Naive B cell (primary cell): ENCODE results near the gene CHRNA4. TPM values are rescaled to one million over a fixed set of nuclear protein-coding genes. Genes with fewer than 3 reads are reported as not detected.

Experiments
- ATAC-seq, 2 donors: fragments of 150-1000 bp; cut with Tn5 transposase; 2 replicates each; pipeline ENCODE4 v1.10.0; 2021; ENCODE audit warnings: low read depth in 2 of 2, mild to moderate bottlenecking in 2 of 2, moderate library complexity in 2 of 2
- DNase-seq: peaks from one replicate; pipeline ENCODE4 v3.0.0; 2022
- H3K27ac Mint-ChIP-seq, 6 donors: one replicate each; pipeline ENCODE4 v1.8.0; 2020 to 2022; ENCODE audit warnings: mild to moderate bottlenecking in 6 of 6, mixed read lengths in 6 of 6, moderate library complexity in 5 of 6, inconsistent platforms in 2 of 6
- H3K27me3 Mint-ChIP-seq, 3 donors: one replicate each; pipeline ENCODE4 v1.8.0; 2021 to 2022; ENCODE audit warnings: mixed read lengths in 3 of 3, mild to moderate bottlenecking in 1 of 3
- H3K36me3 Mint-ChIP-seq, 2 donors: one replicate each; pipeline ENCODE4 v1.8.0; 2020 to 2022; ENCODE audit warnings: mixed read lengths in 2 of 2, inconsistent platforms in 1 of 2, mild to moderate bottlenecking in 1 of 2
- H3K4me1 Mint-ChIP-seq, 3 donors: one replicate each; pipeline ENCODE4 v1.8.0; 2020 to 2022; ENCODE audit warnings: mixed read lengths in 3 of 3, inconsistent platforms in 1 of 3, mild to moderate bottlenecking in 1 of 3, moderate library complexity in 1 of 3
- H3K4me3 Mint-ChIP-seq, 8 donors: one replicate each; pipeline ENCODE4 v1.8.0; 2020 to 2022; ENCODE audit warnings: mild to moderate bottlenecking in 8 of 8, mixed read lengths in 8 of 8, moderate library complexity in 8 of 8, inconsistent platforms in 2 of 8
- H3K9me3 Mint-ChIP-seq, 7 donors: one replicate each; pipeline ENCODE4 v1.8.0; 2020 to 2022; ENCODE audit warnings: mixed read lengths in 7 of 7, mild to moderate bottlenecking in 5 of 7, inconsistent platforms in 2 of 7, moderate library complexity in 1 of 7
- polyA plus RNA-seq, 6 donors: library from polyadenylated mRNA; unstranded; fragments of 300-500 nt; fragmentation: Illumina TruSeq; gene quantifications; one replicate each; pipeline ENCODE4 v1.2.3, GENCODE V29; 2021; ENCODE audit warnings: low read depth in 6 of 6

The CHRNA4 gene
- polyA plus RNA-seq, 6 donors from 2014 or later = not detected

DNA sequence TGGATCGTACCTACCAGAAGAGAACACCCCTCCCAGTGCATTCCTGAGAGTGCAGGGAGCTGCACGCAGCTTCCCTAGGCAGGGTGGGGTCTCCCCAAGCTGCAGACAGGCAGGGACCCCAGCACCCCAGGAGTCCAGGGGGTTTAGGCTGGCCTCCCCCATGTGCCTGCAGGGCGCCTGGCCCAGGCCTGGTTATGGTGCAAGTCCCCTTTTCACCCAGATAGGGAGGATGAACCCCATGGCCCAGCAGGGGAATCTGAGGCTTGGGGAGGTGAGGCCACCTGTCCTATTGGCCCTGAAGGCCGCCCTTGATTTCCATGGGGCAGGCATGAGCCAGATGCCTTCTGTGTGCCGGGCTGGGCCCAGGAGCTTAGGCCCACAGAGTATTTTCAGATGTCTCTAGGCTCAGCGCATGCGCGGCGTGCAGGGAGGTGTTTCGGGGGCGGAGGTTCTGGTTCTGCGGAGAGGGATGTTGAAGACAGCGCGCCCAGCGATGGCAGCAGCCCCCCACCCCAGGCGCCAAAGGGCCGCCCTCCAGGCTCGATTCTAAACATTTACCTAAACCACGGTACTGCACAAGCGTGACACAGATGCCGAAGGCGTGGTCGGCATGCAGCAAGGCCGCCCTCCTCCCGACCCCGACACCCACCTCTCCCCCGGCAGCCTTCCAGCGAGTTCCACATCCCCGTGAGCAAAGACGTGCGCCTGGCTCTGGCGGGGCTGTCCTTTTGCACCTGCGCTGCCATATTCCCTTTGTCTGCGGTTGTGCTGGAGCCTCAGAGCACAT, 38.8 kb downstream of the CHRNA4 start:
- Mint-ChIP-seq H3K4me1 (peaks cover 0 to 4% (median 3%) of the 10 kb centered on the region in 3 donors), H3K36me3 (no peaks in the 10 kb centered on the region), H3K9me3 (peaks cover 0 to 4% (median 0%) of the 10 kb centered on the region in 7 donors), H3K27ac (no peak overlapping the region), H3K4me3 (no peak overlapping the region), H3K27me3 (peaks cover 0 to 32% (median 6%) of the 10 kb centered on the region in 3 donors)
- no peak for ATAC-seq
- DNase-seq = no peak

DNA sequence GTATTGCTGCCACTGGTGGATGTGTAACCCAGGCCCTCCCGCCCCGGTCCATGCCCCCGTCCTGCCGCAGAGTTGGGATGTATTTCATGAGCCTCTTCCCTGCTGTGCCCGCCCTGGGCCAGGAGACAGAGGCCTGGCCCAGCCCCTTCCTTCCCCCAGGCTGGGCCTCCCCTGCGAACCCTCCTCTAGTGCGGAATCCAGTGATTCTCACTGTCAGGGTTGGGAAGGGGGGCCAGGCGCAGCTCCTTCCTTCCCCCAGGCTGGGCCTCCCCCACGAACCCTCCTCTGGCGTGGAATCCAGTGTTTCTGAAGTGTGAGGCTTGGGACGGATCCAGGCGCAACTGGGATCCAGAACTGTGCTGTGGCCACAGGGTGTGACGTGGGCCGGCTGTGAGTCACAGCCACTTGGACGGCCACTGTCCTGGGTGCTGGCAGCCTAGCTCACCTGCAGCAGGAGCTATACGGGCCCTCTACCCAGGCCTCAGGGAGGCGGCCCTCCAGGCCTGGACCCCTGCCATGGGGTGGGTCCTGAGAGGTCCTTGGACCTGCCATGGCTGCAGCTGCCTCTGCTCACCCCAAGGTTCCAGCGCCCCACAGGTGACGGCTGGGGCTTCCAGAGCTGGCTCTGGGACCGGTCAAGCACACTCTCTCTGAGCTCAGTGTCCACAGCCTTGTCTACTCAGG, 39.9 kb downstream of the CHRNA4 start:
- Mint-ChIP-seq H3K27me3 (peaks cover 0 to 32% (median 6%) of the 10 kb centered on the region in 3 donors), H3K27ac (no peak overlapping the region), H3K36me3 (no peaks in the 10 kb centered on the region), H3K4me3 (no peak overlapping the region), H3K4me1 (no peaks in the 10 kb centered on the region), H3K9me3 (no peaks in the 10 kb centered on the region)
- DNase-seq (no peak), ATAC-seq (no peak)

GRCh38 chr20:63320616-63321147, 40.5 kb downstream of the CHRNA4 start:
- Mint-ChIP-seq H3K27me3 (peaks cover 0 to 34% (median 6%) of the 10 kb centered on the region in 3 donors), H3K27ac (no peak overlapping the region), H3K9me3 (no peaks in the 10 kb centered on the region), H3K36me3 (no peaks in the 10 kb centered on the region), H3K4me1 (no peaks in the 10 kb centered on the region), H3K4me3 (no peak overlapping the region)
- no peak for ATAC-seq
- no peak for DNase-seq

GRCh38 chr20:63320041-63320511, 41.1 kb downstream of the CHRNA4 start:
- H3K27me3 Mint-ChIP-seq = peaks cover 0 to 39% (median 6%) of the 10 kb centered on the region in 3 donors
- DNase-seq (no peak), ATAC-seq (no peak)
- no peaks in the 10 kb centered on the region for H3K36me3 Mint-ChIP-seq
- no peaks in the 10 kb centered on the region for H3K9me3 Mint-ChIP-seq
- no peak overlapping the region for H3K27ac Mint-ChIP-seq
- H3K4me1 Mint-ChIP-seq = no peaks in the 10 kb centered on the region
- H3K4me3 Mint-ChIP-seq = no peak overlapping the region

DNA sequence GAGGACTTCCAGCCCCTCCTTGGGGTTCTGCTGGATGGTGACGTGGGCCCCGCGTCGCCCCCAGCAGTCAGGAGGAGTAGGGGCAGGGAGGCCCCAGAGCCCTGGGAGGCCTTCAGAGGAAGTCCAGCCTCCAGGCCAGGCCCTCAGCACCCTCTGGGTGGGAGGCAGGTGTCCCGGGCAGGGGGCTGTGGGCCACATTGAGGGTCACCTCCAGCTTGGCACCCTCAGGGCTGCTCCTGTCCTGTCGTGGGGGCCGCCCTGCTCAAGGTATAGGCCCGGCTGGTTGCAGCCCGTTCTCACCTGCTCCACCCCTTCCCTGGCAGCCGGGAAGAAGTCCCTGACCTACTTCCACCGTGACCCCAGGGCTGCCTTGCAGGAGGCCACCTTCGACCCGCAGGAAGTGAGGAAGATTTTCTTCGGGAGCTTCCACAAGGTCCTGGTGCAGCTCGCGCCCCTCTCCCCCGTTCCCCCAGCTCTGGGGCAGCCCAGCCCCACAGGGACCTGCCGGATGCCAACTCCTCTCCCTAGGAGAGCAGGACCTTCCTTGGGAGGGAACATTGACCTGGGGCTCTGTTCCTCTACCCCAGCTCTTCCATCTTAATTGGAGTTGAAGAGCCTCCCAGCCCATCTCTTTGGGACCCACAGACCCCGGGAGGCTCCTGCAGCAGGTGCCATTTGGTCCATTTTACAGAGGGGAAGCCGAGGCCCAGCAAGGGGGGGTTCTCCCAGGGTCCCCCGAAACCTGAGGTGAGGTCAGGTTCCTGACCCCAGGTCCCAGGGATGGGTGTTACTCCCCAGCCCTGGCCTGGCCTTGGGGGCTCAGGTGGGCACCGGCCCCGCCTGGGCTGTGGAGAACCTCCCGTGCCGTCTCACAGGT, 41.7 kb downstream of the CHRNA4 start:
- no peak overlapping the region for H3K4me3 Mint-ChIP-seq
- peaks cover 0 to 43% (median 6%) of the 10 kb centered on the region in 3 donors for H3K27me3 Mint-ChIP-seq
- H3K4me1 Mint-ChIP-seq = no peaks in the 10 kb centered on the region
- no peaks in the 10 kb centered on the region for H3K9me3 Mint-ChIP-seq
- DNase-seq (no peak), ATAC-seq (no peak)
- no peaks in the 10 kb centered on the region for H3K36me3 Mint-ChIP-seq
- no peak overlapping the region for H3K27ac Mint-ChIP-seq

GRCh38 chr20:63318391-63319163, 42.6 kb downstream of the CHRNA4 start:
- H3K9me3 Mint-ChIP-seq = no peaks in the 10 kb centered on the region
- no peaks in the 10 kb centered on the region for H3K4me1 Mint-ChIP-seq
- H3K27me3 Mint-ChIP-seq = peaks cover 0 to 36% (median under 1%) of the 10 kb centered on the region in 3 donors
- H3K36me3 Mint-ChIP-seq = no peaks in the 10 kb centered on the region
- ATAC-seq = no peak
- no peak for DNase-seq
- H3K4me3 Mint-ChIP-seq = no peak overlapping the region
- H3K27ac Mint-ChIP-seq = no peak overlapping the region

- DNase-seq = no peak
- ATAC-seq = no peak
- Mint-ChIP-seq H3K27me3 (peaks cover 0 to 33% (median 7%) of the 10 kb centered on the region in 3 donors), H3K36me3 (no peaks in the 10 kb centered on the region), H3K9me3 (no peaks in the 10 kb centered on the region), H3K27ac (no peak overlapping the region), H3K4me3 (no peak overlapping the region), H3K4me1 (peaks cover 0 to 4% (median 2%) of the 10 kb centered on the region in 3 donors)
These were observed 43.4 kb downstream of the CHRNA4 start for GRCh38 chr20:63317601-63318291.

- Mint-ChIP-seq H3K4me3 (no peak overlapping the region), H3K27ac (no peak overlapping the region), H3K36me3 (no peaks in the 10 kb centered on the region), H3K4me1 (peaks cover 0 to 4% (median 2%) of the 10 kb centered on the region in 3 donors), H3K27me3 (peaks cover 0 to 30% (median 7%) of the 10 kb centered on the region in 3 donors), H3K9me3 (no peaks in the 10 kb centered on the region)
- ATAC-seq (no peak), DNase-seq (no peak)
These were observed 44.1 kb downstream of the CHRNA4 start for GRCh38 chr20:63317061-63317460.

DNA sequence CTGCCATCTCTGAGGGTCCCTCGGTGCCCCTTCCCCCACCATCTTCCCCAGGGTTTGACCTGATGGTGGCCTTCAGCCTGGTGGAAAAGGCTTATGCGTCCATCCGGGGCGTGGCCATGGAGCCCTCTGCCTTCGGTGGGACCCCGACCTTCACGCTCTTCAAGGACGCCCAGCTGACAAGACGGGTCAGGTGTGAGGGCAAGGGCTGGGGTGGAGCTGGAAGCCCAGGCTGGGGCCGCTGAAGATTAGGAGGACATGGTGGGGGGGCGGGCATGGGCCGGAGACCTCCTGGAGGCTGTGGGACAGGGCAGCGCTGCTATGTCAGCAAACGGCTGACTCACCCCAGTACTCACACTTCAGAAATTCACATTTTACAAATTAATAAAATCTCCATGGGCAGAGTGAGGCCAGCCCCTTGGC, 44.6 kb downstream of the CHRNA4 start:
- Mint-ChIP-seq H3K27ac (no peak overlapping the region), H3K27me3 (peaks cover 0 to 30% (median 7%) of the 10 kb centered on the region in 3 donors), H3K9me3 (no peaks in the 10 kb centered on the region), H3K4me3 (no peak overlapping the region), H3K4me1 (peaks cover 0 to 4% (median 2%) of the 10 kb centered on the region in 3 donors), H3K36me3 (no peaks in the 10 kb centered on the region)
- DNase-seq (no peak), ATAC-seq (no peak)

- Mint-ChIP-seq H3K9me3 (no peaks in the 10 kb centered on the region), H3K27ac (no peak overlapping the region), H3K4me1 (peaks cover 0 to 4% (median 2%) of the 10 kb centered on the region in 3 donors), H3K36me3 (no peaks in the 10 kb centered on the region), H3K27me3 (peaks cover 0 to 25% (median 8%) of the 10 kb centered on the region in 3 donors), H3K4me3 (no peak overlapping the region)
- ATAC-seq (no peak), DNase-seq (no peak)
These were observed 45.2 kb downstream of the CHRNA4 start for GRCh38 chr20:63315731-63316491.

DNA sequence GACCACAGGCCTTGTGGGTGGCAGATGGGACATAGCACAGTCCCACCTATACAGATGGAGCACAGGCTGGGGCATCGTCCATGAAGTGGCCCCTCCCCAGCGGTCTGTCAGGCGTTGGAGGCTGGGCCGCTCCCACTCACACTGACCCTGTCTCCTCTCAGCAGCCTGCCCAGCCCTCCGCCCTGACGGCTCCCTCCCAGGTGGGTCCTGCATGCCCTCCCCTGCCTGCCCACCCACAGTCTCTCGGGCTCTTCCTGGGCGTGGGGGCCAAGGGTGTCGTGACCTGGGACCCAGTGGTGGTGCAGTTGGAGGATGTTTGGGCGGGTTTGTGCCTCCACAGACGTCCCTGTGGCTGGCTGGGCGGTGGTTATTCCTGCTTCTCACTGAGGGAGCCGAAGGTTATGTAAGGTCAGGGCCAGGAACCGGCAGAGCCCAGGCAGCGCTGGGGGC, 45.9 kb downstream of the CHRNA4 start:
- no peaks in the 10 kb centered on the region for H3K36me3 Mint-ChIP-seq
- no peaks in the 10 kb centered on the region for H3K9me3 Mint-ChIP-seq
- H3K27me3 Mint-ChIP-seq = peaks cover 0 to 31% (median 14%) of the 10 kb centered on the region in 3 donors
- no peak overlapping the region for H3K27ac Mint-ChIP-seq
- ATAC-seq (no peak), DNase-seq (no peak)
- peaks cover 0 to 4% (median 2%) of the 10 kb centered on the region in 3 donors for H3K4me1 Mint-ChIP-seq
- H3K4me3 Mint-ChIP-seq = no peak overlapping the region
